Measurements from ENCODE around the gene EEF1AKMT4. TPM values are rescaled to one million over a fixed set of nuclear protein-coding genes. Genes with fewer than 3 reads are reported as not detected.
A peak's percentile ranks its signal among the peaks of the same experiment; 100 is the strongest.

Gene EEF1AKMT4
- total RNA-seq, 6 experiments from 2014 or later, result 3.3 to 4.8 (median 3.7) TPM

DNA sequence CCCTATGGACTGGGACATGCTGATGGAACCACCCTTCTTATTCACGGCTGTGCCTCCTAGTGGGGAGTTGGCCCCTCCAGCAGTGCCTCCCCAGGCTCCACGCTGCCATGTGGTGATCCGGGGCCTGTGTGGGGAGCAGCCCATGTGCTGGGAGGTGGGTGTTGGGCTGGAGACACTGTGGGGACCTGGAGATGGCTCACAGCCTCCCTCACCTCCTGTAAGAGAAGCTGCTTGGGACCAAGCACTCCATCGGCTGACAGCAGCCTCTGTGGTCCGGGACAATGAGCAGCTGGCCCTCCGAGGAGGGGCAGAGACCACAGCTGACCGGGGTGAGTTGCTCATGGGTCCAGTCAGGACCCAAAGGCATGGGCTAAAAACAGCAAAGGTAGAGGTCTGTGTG, 9.8 kb upstream of the EEF1AKMT4 start:
- H3K4me1 Mint-ChIP-seq (ENCODE audit: low read depth), result no peaks in the 10 kb centered on the region
- H3K9me3 Mint-ChIP-seq, result no peaks in the 10 kb centered on the region
- no peak overlapping the region for H3K4me3 Mint-ChIP-seq
- TF ChIP-seq, protein P1, sequence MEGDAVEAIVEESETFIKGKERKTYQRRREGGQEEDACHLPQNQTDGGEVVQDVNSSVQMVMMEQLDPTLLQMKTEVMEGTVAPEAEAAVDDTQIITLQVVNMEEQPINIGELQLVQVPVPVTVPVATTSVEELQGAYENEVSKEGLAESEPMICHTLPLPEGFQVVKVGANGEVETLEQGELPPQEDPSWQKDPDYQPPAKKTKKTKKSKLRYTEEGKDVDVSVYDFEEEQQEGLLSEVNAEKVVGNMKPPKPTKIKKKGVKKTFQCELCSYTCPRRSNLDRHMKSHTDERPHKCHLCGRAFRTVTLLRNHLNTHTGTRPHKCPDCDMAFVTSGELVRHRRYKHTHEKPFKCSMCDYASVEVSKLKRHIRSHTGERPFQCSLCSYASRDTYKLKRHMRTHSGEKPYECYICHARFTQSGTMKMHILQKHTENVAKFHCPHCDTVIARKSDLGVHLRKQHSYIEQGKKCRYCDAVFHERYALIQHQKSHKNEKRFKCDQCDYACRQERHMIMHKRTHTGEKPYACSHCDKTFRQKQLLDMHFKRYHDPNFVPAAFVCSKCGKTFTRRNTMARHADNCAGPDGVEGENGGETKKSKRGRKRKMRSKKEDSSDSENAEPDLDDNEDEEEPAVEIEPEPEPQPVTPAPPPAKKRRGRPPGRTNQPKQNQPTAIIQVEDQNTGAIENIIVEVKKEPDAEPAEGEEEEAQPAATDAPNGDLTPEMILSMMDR (IDR thresholded peaks at IDR 0.05), result no peak
- peaks cover 8% of the 10 kb centered on the region for H3K27me3 Mint-ChIP-seq (ENCODE audit: insufficient read depth)
- DNase-seq, result no peak
- peaks cover 11% of the 10 kb centered on the region for H3K36me3 Mint-ChIP-seq (ENCODE audit: low read depth)
- H3K27ac Mint-ChIP-seq, result no peak overlapping the region

DNA sequence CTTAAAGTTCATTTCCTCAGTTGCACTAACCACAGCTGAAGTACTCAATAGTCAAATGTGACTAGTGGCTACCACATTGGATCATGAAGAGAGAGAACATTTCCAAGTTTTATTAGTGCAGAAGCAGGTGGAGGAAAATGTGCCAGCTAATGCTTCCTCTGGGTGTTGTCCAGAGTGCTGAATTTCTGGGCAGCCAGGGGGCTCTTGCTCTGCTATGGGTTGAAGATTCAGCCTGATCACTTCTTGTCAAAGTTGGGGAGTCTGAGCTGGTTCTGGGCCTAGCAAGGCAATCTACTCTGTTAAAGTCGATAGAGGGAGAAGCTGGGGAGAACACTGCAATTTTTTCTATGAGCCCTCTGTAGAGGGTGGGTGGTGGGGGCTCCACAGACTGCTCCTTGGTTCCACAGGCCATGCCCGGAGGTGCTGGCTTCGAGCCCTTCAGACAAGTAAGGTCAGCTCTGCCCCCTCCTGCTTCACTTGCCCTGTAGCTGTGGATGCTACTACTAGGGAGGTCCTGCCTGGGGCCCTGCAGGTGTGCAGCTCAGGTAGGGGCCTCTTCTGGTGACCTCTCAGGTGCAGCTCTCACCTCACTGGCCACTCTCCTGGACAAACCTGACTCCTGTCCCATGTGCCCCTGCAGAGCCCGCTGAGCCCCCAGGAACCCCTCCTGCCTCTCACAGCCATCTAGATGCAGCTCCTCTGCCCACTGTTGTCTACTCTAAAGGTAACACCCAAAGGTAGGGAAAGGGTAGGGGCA, 8.9 kb upstream of the EEF1AKMT4 start:
- H3K4me1 Mint-ChIP-seq (ENCODE audit: low read depth), result no peaks in the 10 kb centered on the region
- peaks cover 7% of the 10 kb centered on the region; the same call in 1 of the 2 replicates for H3K27me3 Mint-ChIP-seq (ENCODE audit: insufficient read depth)
- H3K36me3 Mint-ChIP-seq (ENCODE audit: low read depth), result peaks cover 15% of the 10 kb centered on the region
- H3K27ac Mint-ChIP-seq, result no peak overlapping the region
- no peaks in the 10 kb centered on the region for H3K9me3 Mint-ChIP-seq
- TF ChIP-seq, protein P1 (IDR thresholded peaks at IDR 0.05), result 0 out of 2 replicates have a peak, but pooled peaks have one; percentile 6
- no peak overlapping the region for H3K4me3 Mint-ChIP-seq
- peak; percentile 39 for DNase-seq

DNA sequence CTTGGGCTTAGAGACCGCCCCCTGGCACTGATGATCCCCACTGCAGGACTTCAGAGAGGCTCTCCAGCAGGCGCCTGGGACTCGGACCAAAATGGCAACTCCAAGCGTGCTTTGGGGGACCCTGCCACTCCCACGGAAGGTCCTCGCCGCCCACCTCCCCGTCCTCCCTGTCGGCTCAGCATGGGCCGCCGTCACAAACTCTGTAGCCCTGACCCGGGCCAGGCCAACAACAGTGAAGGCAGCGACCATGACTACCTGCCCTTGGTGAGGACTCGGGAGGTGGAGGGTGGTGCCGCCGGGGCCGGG, 8.4 kb upstream of the EEF1AKMT4 start:
- DNase-seq, result no peak
- TF ChIP-seq, protein P1 (IDR thresholded peaks at IDR 0.05), result no peak
- Mint-ChIP-seq H3K36me3 (ENCODE audit: low read depth) (peaks cover 15% of the 10 kb centered on the region), H3K27ac (no peak overlapping the region), H3K27me3 (ENCODE audit: insufficient read depth) (peaks cover 7% of the 10 kb centered on the region; the same call in 1 of the 2 replicates), H3K4me1 (ENCODE audit: low read depth) (no peaks in the 10 kb centered on the region), H3K9me3 (no peaks in the 10 kb centered on the region), H3K4me3 (no peak overlapping the region)

DNA sequence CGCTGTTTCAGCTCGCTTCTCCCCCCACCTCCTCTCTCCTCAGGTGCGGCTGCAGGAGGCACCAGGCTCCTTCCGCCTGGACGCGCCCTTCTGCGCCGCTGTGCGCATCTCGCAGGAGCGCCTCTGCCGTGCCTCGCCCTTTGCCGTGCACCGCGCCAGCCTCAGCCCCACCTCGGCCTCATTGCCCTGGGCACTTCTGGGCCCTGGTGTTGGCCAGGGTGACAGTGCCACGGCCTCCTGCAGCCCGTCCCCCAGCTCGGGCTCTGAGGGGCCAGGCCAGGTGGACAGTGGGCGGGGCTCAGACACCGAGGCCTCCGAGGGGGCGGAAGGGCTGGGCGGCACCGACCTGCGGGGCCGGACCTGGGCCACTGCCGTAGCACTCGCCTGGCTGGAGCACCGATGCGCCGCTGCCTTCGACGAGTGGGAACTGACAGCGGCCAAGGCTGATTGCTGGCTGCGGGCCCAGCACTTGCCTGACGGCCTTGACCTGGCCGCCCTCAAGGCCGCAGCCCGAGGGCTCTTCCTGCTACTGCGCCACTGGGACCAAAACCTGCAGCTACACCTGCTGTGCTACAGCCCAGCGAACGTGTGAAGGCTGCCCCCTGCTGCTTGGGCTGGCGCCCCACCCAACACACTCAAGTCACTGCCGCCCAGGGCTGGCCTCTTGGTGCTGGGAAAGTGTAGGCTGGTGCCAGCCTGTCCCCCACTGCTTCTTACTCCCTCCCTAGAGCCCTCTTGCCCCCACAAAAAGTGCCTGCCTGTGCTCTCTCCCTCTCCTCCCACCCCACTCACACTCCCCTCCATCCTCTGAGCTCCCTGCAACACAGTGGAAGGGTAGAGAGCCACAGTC, 7.8 kb upstream of the EEF1AKMT4 start:
- no peak overlapping the region for H3K4me3 Mint-ChIP-seq

DNA sequence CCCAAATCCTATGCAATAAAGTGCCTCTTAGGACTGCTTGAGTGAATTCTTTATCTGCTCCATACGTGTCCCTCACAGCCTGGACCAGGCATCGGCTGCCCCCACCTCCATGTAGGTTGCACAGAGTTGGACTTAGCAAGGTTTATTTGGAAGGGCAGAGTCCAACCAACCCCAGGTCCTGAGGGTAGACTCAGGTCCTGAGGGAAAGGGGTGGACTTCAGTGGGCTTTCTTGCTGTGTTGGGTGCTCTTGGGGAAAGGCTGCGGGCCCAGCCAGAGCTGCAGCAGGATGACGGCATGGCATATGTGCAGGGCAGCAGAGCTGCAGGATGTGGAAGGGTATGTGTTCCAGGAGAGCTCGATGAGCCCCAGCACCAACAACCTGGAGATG, 7.2 kb upstream of the EEF1AKMT4 start:
- DNase-seq, result no peak
- Mint-ChIP-seq H3K9me3 (no peaks in the 10 kb centered on the region), H3K36me3 (ENCODE audit: low read depth) (peaks cover 15% of the 10 kb centered on the region), H3K4me1 (ENCODE audit: low read depth) (no peaks in the 10 kb centered on the region), H3K27me3 (ENCODE audit: insufficient read depth) (no peaks in the 10 kb centered on the region; the same call in 1 of the 2 replicates), H3K27ac (no peak overlapping the region), H3K4me3 (no peak overlapping the region)
- TF ChIP-seq, protein P1 (IDR thresholded peaks at IDR 0.05), result no peak

More for the DNA sequence above, 7.8 kb upstream of the EEF1AKMT4 start:
- Mint-ChIP-seq H3K27ac (no peak overlapping the region), H3K4me1 (ENCODE audit: low read depth) (no peaks in the 10 kb centered on the region), H3K27me3 (ENCODE audit: insufficient read depth) (peaks cover 4% of the 10 kb centered on the region; the same call in 1 of the 2 replicates), H3K9me3 (no peaks in the 10 kb centered on the region), H3K36me3 (ENCODE audit: low read depth) (peaks cover 15% of the 10 kb centered on the region)
- TF ChIP-seq, protein P1 (IDR thresholded peaks at IDR 0.05), result peak; percentile 75
- peak; percentile 4 for DNase-seq

Data from HFFc6 (cell line).